ENCODE results near the gene NHP2.

GRCh38 chr5:178155065-178155464 is 1.4 kb upstream of the NHP2 start:
- TF ChIP-seq MAX (IDR thresholded peaks at IDR 0.05) (no peak), YY1 (IDR thresholded peaks at IDR 0.05; ENCODE audit: low read depth) (no peak), REST (IDR thresholded peaks at IDR 0.05; ENCODE audit: low read depth) (no peak), TAF1 (IDR thresholded peaks at IDR 0.05; ENCODE audit: low read depth) (no peak), RAD21 (IDR thresholded peaks at IDR 0.05; ENCODE audit: low read depth) (no peak), USF1 (IDR thresholded peaks at IDR 0.05) (no peak), EP300 (IDR thresholded peaks at IDR 0.05; ENCODE audit: borderline replicate concordance) (no peak), NFIC (IDR thresholded peaks at IDR 0.05) (no peak)

Measured in Ishikawa (cell line).